Stimulated activated CD8-positive, alpha-beta memory T cell treated with anti-CD3 and anti-CD28 coated beads, Interleukin-7, amount 100 ng/mL, for 1 hour (primary cell): ENCODE measurements around the gene ARHGEF28.

Experiments
- DNase-seq, 2 donors: peaks; one replicate each; pipeline ENCODE4 v3.0.0-alpha.2; 2020; ENCODE audit warnings: low read depth in 2 of 2

The ARHGEF28 gene

DNA sequence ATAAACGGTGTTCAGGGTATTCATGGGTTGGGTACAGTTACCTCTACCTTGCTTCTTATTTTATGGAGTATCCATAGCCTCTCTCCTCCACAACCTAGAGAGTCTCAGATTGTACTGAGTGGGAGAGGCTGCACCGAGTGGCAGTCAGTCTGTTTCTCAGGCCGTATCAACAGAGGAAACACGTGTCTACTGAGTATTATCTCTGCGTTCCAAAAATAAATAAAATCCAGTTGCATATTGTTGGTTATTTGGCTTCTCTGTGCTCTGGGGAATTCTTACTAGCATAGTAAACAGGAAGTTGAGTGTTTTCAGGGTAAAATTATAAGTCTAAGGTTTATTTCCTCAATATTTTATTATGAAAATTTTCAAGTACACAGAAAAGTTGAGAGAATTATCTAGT is 231.0 kb downstream of the ARHGEF28 start:
- no peak for DNase-seq

DNA sequence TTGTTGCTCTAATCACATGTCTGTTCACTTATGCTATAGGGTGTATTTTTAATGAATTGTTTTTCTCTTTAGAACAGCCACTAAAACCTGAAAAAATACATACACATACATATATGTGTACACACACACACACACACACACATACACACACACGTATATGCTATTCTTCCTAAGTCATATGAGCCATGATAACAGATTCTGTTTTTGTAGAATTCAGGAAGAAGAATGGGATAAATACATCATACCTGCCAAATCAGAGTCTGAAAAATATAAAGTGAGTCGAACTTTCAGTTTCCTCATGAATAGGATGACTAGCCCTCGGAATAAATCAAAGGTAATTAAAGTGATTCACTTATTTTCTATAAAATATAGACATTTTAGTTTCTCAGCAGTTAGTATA is 231.4 kb downstream of the ARHGEF28 start:
- no peak for DNase-seq

DNA sequence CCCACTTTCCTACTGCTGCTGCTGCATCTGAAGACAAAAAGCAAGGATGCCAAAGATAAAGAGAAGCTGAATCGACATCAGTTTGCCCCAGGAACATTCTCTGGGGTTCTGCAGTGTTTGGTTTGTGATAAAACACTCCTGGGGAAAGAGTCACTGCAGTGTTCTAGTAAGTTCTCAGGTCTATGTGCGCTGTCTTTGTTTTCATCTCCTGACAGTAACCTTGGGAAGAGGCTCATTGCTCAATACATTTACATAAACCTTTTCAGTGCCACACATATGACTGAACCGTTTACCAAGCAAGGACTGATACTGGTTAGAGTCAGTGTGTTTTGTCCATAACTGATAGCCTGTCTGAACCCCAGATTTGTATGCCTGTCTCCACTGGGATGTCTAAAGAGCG is 232.1 kb downstream of the ARHGEF28 start:
- no peak for DNase-seq

DNA sequence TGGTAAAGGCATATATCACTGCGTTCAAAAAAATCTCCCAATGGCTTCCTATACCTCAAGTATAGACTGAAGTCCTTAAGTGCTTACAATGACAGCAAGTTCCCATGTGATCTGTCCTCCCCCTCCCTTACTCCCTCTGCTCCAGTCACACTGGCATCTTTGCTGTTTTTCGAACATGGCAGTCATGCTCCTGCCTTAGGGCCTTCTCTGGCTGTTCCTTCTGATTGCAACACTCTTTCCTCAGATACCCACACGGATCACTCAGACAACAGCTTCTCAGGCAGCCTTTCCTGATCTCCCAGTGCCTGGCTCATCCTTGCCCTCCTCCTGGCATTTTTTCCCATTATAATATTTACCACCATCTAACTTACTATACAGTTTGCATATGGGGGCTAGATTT is 232.8 kb downstream of the ARHGEF28 start:
- no peak for DNase-seq

DNA sequence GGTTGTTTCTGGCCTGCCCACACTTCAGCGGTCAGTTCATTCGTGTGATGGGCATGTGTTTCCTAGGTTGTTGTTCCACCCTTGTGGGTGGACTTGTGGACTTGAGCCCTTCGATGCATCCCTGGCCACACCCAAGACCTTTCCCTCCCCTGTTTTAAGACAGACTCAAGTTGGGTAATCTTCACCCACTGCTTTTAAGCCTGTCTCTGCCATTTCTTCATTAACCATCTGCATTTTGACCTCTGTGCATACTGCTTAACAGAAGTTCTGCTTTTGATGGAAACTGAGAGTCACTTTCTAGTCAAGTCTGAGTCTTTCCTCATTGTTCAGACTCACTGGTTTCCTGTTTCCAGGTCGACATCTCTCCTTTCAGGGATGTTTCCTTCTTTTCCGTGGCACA is 233.7 kb downstream of the ARHGEF28 start:
- no peak for DNase-seq

DNA sequence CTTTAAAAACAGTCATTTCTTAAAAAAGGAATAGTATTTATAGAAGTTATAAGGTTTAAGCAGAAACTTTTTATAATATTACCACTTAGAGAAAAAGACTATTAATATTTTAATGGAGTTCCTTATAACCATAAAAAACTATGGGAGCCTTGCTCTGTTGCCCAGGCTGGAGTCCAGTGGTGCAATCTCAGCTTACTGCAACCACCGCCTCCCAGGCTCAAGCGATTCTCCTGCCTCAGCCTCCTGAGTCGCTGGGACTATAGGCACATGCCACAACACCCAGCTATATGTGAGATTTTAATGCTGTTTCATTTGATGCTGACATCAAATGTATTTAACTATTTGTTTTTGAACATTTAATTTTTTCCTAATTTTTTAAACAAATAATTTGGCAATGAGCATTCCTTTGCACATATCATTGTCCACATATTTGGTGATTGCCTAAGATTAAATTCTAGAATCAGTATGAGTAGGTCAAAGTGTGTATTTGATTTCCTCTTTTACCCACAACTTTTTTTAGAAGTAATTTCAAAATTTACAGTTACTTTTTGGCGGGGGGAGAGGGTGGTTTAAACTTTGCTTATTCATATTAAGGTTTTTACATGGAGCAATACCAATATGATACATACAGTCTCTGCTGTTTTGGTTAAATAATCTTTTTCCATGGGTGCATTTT is 235.5 kb downstream of the ARHGEF28 start:
- DNase-seq = no peak

DNA sequence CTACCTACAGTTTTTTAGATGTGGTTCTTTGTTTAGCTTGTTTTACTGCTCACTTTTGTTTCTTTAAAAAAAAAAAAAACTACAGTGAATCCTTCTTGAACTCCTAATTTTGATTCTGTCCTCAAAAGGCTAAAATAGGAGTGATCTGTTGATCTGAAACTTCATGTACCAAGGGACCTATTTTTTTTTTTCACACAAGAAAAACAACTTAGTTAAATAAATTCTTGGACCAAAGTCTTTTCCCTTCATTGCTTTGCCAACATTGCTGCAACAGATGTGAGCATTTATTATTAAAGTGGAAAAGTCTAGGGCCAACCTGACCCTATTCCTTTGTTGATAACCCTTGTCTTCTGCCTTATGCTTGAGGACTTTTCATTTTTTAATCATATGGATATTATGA is 236.8 kb downstream of the ARHGEF28 start:
- DNase-seq = no peak

DNA sequence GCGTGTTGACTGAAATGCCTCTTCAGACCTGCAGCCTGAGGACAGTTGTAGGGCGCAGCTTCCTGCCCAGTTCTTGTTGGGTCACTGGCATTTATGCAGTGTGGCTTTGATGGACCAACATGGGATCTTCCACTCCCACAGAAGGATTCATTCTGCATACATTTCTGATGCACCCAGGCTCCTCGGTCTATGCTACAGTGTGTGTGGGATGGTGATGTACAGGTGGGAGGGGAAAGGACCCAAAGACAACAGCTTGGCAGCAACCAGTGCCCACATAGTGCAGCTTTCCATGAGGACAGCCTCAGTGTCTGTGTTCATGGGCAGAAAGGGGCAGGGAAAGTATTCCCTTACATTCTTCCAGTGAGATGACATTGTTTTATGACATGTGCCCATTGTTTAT is 237.9 kb downstream of the ARHGEF28 start:
- DNase-seq = no peak

DNA sequence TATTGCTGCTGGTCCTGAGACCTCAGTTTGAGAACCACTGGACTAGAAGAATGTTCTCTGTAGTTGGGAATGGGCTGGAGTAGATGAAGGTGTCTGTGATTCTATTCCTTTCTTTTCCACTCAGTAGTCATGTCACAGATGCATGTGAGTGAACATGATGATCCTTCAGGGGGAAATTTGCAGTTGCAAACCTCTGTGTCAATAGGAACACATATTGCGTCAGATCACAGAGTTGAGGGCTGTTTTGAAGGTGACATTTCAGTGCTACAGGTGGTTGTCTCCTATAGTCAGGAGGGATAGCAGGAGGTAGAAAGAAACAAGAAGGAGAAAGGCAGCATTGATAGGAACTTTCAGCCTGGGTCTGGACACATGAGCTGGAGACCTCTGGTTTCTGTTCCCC is 239.3 kb downstream of the ARHGEF28 start:
- DNase-seq = no peak

DNA sequence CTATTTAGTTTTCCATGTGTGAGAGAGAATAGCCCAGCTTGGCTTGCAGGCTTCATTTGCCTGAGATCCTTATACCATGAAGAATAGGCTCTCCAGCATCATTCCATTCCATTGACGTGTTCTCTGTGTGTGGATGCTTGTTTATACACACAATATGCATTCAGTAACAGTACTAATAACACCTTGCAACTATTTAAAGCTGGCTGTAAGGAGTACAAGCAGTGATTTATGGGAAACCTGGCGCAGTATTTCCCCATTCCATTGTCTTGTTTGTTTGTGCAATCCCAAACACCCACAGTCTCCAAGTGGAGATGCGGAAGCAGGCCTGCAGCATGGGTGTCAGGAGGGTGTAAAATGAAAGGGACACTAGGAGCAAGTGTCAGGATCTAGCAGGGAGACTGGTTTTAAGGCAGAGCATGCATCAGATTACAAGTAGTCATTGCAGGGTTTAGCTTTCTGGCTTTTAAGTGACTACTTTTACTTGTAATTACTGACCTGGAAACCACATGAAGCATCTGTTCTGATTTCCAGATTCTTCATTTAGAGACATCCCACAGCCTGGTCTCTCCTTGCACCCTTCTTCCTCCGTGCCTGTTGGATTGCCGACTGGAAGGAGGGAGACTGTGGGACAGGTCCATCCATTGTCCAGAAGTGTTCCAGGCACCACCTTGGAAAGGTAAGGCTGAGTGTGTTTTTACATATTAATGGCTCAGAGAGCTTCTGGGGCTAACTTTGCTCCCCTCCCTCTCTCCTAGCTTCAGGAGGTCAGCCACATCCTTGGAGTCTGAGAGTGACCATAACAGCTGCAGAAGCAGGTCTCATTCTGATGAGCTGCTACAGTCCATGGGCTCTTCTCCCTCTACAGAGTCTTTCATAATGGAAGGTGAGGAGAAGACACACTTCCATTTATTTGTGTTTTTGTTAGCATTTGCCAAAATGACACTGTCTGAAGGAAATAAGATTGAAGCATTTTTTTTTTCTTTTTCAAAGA is 241.6 kb downstream of the ARHGEF28 start:
- DNase-seq = no peak

DNA sequence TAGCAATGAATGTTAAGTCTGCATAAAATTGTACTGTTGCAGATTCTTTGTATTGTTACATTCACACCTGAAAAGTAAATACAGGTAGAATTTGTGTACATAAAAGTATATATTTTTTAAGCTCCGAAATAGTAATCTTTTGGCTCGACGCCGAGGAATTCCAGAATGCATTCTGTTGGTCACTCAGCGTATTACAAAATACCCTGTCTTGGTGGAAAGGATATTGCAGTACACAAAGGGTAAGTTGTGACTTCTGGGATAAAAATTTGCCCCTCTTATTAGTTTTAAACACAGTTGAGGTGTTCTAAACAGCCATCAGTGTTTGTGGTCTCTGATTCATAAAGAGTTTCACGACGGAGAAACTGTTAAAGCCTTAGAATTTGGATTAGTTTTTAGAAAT is 257.6 kb downstream of the ARHGEF28 start:
- no peak for DNase-seq

DNA sequence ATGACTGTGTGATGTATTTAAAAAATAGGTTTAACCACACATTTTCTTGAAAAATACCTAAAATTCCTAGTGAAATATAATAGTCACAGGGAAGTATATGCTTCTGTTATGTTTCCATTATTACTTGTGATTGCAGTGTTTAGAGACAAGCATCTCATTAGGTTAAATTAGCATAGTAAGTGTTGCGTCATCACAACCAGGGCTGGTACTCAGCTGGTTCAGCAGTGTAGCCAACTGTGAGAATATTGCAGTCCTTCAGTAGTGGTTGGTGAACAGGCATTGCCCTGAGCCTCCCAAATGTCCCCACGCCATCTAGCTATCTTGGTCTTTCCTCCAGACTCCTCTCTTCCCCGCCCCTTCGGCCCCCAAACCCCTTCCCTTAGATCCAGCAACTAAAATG is 261.7 kb downstream of the ARHGEF28 start:
- no peak for DNase-seq

DNA sequence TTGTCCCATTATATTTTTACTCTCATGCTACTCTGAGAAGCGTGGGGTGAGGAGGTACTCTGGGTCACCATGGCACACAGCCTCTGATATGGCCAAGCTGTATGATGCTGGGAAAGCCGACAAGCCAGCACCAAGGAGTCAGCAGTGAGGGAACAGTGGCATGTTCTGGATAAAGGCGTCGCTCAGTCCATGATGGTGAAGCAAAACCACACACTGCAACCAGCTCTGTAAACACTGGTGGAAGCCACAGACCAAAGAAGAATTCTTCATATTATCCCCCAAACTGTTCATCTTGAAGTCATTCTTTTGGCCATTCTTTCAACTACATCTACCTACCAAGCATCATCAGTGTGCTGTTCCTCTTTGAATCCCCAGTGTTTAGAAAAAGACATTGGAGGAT is 264.6 kb downstream of the ARHGEF28 start:
- no peak for DNase-seq

DNA sequence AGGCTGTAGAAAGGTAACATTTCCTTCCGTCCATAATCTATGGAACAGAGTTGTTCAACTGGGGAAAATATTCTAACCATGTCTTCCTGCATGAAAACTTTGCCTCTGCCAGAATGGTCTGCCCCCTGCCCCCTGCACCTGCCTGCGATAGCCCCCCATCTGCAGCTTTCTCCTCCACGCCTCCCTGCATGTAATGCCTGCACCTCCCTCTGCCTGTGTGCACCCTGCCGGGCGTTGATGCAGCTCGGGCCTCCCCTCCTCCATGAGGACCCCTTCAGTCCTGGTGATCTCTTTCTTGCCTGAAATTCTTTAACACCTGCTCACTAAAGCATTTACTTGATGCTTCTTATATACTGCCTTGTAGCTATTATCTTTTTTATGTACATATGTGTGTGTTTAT is 266.2 kb downstream of the ARHGEF28 start:
- DNase-seq = no peak

DNA sequence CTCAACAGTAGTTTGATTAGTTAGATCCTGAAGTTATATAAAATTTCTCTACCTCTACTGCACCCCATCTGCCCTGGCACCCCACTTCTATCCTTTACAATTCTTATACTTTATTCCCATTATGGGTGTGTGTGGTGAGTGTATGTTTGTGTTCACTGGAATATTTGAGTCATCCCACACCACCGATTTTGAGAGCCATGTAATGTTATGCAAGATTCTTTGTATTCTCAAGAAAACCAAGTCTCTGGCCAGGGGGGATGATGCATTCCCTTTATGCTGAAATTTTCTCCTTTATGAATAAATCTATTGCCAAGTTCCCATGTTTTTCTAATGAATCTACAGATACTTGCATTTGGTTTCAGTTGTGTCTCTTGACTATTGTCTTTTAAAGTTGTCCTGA is 266.8 kb downstream of the ARHGEF28 start:
- DNase-seq = no peak

DNA sequence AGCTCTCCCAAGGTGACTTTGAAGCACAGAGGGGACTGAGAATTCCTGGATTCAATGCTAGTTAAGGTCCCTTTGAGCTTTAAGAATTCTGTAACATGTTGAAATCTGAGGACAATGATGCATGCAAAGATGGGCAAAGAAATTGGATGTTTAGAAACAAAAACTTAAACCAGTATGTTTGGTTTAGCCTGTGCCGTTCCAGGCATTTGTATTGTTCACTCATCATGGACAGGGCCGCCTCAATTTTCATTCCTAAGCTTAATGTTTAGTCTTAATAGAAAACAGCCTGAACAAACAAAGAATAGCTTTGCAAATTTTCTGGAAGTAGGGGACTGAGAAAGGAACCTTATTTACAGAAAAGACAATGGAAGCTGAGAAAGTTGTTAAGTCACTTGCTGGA is 267.8 kb downstream of the ARHGEF28 start:
- DNase-seq = no peak

DNA sequence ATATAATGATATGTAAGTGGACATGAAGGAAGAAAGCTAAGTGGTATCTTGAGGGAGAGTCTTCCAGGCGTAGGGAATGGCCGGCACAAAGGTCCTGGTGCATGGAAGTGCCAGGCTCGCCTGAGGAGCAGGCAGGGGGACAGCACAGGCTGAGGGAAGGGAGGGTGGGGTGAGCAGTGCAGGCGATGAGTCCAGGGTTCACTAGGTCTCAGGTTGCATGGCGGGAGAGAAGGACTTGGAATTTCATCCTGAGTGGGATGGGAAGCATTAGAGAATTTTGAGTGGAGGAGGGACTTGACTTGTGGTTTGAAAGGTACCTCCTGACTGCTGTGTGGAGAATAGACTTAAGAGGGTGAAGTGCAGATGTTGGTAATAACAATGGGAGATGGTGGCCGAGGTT is 268.9 kb downstream of the ARHGEF28 start:
- no peak for DNase-seq

DNA sequence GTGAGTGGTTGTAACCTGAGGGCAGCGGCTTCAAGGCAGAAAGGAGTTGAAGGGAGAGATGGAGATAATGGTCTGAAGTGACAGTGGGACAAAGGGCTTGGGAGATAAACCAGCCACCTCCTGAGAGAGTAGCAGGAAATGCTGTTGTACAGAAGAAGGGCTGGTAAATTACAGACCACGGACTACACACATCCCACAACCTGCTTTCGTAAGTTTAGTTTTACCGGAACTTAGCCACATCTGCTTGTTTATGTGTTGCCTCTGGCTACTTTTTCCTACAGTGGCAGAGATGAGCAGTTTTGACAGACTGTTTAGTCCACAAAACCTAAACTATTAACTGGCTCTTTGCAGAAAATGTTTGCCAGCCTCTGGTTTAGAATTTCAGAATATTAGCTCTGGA is 269.5 kb downstream of the ARHGEF28 start:
- no peak for DNase-seq

DNA sequence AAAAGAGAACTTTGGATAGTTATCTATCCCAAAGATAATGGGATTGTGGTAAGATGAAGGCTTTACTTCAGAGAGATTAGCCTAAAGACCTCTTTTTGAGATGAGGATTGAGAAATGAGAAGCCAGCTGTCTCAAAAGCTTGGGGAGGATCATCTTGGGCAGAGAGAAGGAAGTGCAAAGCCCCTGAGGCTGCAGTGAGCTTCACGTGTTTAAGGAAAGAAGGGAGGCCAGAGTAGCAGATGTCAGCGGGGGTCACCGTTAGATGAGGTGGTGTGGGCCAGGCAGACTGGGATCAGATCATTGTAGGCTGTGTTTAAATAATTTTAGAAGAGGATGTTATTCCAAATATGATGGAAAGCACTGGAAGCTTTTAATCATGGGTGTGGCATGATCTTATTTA is 270.1 kb downstream of the ARHGEF28 start:
- no peak for DNase-seq

DNA sequence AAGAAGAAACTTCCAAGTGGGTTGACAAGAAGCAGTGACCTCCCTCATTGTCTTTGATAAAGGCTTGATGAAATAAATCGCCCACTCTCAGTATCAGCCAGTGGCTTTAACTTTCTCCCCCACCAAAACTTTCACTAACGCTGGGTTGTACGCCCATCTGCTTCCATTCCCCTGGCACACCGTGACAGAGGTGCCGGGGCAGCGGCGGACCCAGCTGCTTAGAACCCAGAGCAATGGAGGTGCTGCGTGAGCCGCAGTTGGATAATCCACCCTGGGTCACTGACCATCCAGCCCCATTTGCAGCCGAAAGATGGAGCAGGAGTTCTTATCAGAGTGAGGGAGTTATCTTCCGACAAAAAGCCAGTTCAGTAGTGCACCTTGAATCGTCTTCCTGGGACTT is 270.7 kb downstream of the ARHGEF28 start:
- DNase-seq = no peak

DNA sequence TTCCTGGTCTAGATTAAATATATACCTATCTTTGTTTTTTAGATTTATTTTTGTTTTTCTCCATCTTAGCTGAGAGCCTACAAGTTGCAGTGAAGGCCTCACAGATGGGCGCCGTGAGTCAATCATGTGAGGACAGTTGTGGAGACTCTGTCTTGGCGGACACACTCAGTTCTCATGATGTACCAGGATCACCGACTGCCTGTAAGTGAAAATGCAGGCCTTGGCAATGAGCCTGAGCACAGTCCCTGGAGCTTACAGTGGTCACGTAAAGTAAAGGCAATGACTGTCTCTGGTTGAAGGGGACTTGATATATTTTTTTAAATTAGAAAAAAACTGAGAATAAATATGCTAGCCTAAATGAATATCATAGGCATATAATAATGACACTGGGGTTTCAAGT is 271.9 kb downstream of the ARHGEF28 start:
- no peak for DNase-seq

DNA sequence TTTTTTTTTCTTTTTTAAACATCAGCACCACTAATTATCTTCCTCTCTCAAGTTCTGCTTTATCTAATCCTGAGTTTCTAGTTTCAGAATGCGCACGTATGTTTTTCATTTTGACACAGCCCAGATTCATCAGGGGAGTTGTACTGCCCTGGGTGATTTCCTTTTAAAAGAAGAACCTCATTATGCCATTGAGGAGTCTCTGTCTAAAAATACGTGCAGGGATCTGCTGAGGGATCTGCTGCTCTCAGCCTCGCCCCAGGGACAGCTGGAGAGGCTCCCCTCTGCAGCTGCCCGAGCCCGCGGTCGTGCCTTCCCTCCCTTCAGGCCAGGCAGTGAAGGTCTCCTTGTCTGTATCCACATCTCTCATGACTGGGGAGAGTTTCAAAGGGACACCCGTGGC is 273.1 kb downstream of the ARHGEF28 start:
- DNase-seq = no peak

DNA sequence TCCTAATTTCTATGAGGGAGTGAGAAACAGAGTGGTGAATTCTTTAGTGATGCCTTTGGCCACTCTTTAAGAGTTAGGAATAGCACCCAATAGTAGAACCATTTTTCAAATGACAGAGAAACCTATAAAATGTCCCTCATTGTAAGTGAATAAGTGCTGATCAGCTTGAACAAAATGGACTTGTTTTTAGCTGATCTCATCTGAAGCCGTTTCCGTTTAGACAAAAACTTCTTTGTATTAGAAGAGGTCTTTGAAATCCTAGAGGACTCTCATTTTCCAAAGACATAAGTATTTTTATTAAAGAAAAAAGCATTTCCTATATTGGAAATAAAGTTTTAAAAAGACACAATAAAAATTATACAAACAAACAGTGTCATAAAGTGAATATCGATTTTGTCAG is 273.9 kb downstream of the ARHGEF28 start:
- no peak for DNase-seq
